HG03342 (cell line): ENCODE data around the gene DYNLT2.

Source experiments
- ATAC-seq: cut with Tn5 transposase; IDR thresholded peaks from one replicate; pipeline ENCODE4 v1.9.1; 2021; ENCODE audit warnings: mild to moderate bottlenecking, moderate library complexity; ENCODE audit not compliant: unreplicated experiment

Gene DYNLT2

GRCh38 chr6:169738976-169739529 is 12.3 kb downstream of the DYNLT2 start:
- no peak for ATAC-seq

GRCh38 chr6:169738204-169738975 is 13.0 kb downstream of the DYNLT2 start:
- ATAC-seq: no peak

GRCh38 chr6:169729961-169730360 is 21.4 kb downstream of the DYNLT2 start:
- no peak for ATAC-seq

GRCh38 chr6:169726963-169727362 is 24.4 kb downstream of the DYNLT2 start:
- no peak for ATAC-seq

- no peak for ATAC-seq
Observed at GRCh38 chr6:169726049-169726400, 25.3 kb downstream of the DYNLT2 start.

GRCh38 chr6:169725125-169726048 is 26.0 kb downstream of the DYNLT2 start:
- ATAC-seq: peak; percentile 17

GRCh38 chr6:169724494-169725124 is 26.8 kb downstream of the DYNLT2 start, which contains the start of gene PHF10:
Gene PHF10 (minus strand): TSS chr6:169724500. CDS start chr6:169723931, 569 bp downstream.
- ATAC-seq: peak; percentile 30

GRCh38 chr6:169723991-169724493 is 27.3 kb downstream of the DYNLT2 start:
- peak; percentile 34 for ATAC-seq

GRCh38 chr6:169723200-169723909 is 28.0 kb downstream of the DYNLT2 start:
- peak; percentile 40 for ATAC-seq

GRCh38 chr6:169722362-169723199 is 28.8 kb downstream of the DYNLT2 start:
- ATAC-seq: peak; percentile 16

- ATAC-seq: no peak
Observed at GRCh38 chr6:169720207-169720855, 31.0 kb downstream of the DYNLT2 start.

- ATAC-seq: no peak
Observed at GRCh38 chr6:169719117-169719516, 32.3 kb downstream of the DYNLT2 start.

- no peak for ATAC-seq
Observed at GRCh38 chr6:169714595-169714994, 36.8 kb downstream of the DYNLT2 start.

- ATAC-seq: no peak
Observed at GRCh38 chr6:169714178-169714577, 37.2 kb downstream of the DYNLT2 start.

GRCh38 chr6:169710009-169710408 is 41.4 kb downstream of the DYNLT2 start:
- no peak for ATAC-seq

- ATAC-seq: peak; percentile 58
Observed at GRCh38 chr6:169709293-169709692, 42.1 kb downstream of the DYNLT2 start.

GRCh38 chr6:169707772-169708171 is 43.6 kb downstream of the DYNLT2 start:
- ATAC-seq: no peak

GRCh38 chr6:169702840-169703246 is 48.5 kb downstream of the DYNLT2 start:
- ATAC-seq: peak; percentile 13
